Liver (tissue), 3 donors: ENCODE data around the gene SMYD3.

Experiments used
- CTCF ChIP-seq: fragments of 150-350 bp; IDR thresholded peaks from 2 replicates; pipeline ENCODE4 v1.5.1; 2017; ENCODE audit warnings: improper control_type of control experiment, low read depth, low read length; ENCODE audit not compliant: missing input control
- HNF4G ChIP-seq: IDR thresholded peaks from 2 replicates; pipeline ENCODE4 v1.6.1; 2016; ENCODE audit warnings: antibody characterized with exemption
- NR2F2 ChIP-seq: IDR thresholded peaks from 2 replicates; pipeline ENCODE4 v1.6.1; 2016; ENCODE audit warnings: antibody characterized with exemption
- RAD21 ChIP-seq, 2 donors: IDR thresholded peaks; 2 replicates each; pipeline ENCODE4 v1.6.1; 2016; ENCODE audit warnings: antibody characterized with exemption in 2 of 2, mild to moderate bottlenecking in 2 of 2
- REST ChIP-seq: IDR thresholded peaks from 2 replicates; pipeline ENCODE4 v1.6.1; 2016; ENCODE audit warnings: antibody characterized with exemption, mild to moderate bottlenecking
- TAF1 ChIP-seq: conservative IDR thresholded peaks from 2 replicates; pipeline ENCODE4 v1.6.1; 2016; ENCODE audit warnings: antibody characterized with exemption, mild to moderate bottlenecking
- YY1 ChIP-seq: IDR thresholded peaks from 2 replicates; pipeline ENCODE4 v1.6.1; 2016; ENCODE audit warnings: antibody characterized with exemption, mild to moderate bottlenecking
- TF ChIP-seq, protein P1 (sequence below): IDR thresholded peaks from 2 replicates; pipeline ENCODE4 v1.6.1; 2016; ENCODE audit warnings: antibody characterized with exemption
- donor health status: healthy.
- donor health status: healthy.

DNA sequence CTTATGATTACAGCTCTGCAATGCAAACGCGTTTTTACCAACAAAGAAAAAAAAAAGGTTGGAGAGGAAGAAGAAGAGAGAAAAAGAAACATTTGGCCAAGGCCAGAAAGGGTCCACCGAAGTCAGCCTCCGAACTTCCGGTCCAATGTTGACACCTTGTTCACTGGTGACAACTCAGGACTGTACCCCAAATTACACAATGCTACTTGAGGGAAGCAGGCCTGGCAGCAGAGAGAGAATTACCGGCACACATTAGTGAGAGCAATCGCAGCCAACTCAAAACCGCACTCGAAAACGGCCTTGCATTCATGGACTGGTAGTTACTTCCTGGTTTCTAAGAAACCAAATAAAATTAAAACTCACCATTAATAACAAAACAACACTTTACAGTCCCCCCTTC lies 699.8 kb downstream of the SMYD3 start:
- TF ChIP-seq CTCF (no peak), REST (no peak), YY1 (no peak), HNF4G (no peak), RAD21 (IDR thresholded peaks at IDR 0.05) (no peak), NR2F2 (no peak), TAF1 (no peak)
- TF ChIP-seq, protein P1, sequence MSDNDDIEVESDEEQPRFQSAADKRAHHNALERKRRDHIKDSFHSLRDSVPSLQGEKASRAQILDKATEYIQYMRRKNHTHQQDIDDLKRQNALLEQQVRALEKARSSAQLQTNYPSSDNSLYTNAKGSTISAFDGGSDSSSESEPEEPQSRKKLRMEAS = no peak
